Measurements from ENCODE around the gene SCYGR5.

GRCh38 chr2:227626580-227627151, 39.9 kb upstream of the SCYGR5 start:
- TF ChIP-seq CTCF (IDR thresholded peaks at IDR 0.05) (peak in 1 of 6 experiments; percentile 21), POLR2A (IDR thresholded peaks at IDR 0.05) (no peak)
